Measurements from ENCODE around the gene ANO2.

ANO2 gene

DNA sequence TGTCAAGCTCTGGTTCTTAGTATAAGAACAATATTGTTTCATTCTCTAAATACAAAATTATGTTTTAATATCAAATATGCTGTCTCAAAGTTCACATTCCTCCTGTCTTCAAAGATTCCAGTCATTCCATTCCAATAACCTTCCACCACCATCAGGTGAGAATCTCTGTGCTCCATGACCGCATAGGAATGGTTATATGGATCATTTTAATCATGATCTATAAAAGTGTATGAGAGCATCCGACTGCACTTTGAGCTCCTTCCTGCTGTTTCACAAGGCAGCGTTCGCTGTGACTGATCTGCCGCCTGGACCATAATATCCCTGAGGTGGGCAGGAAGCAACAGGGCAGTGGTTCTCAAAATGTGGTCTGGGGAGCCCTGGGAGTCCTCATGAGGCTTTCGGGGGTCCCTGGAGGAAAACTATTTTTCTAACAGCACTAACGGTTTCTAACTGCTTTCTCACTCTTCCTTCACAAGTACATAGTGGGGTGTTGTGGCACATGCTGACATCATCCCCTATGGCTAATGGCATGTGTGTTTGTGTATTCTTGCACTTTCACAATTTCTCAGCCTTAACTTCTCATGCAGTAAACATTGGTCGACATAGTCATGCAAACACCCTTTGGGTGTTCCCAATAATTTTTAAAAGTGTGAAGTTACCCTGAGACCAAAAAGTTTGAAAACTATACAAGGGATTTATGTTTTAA is 137.4 kb downstream of the ANO2 start:
- no peak for DNase-seq

DNA sequence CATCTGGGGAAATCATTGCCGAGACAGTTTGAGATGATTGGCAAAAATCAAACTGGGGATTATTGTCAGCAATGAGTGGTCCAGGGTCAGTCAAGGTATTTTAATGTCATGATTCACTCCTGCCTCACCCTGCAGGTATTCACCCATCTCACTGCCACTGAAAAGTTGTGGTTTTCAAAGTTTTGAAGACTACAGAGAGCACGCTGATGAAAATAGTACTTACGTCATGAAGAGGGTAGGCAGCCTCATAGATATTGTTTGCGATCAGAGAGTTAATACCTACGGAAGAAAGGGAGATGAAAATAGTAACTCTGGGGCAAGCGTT is 138.0 kb downstream of the ANO2 start:
- no peak for DNase-seq

DNA sequence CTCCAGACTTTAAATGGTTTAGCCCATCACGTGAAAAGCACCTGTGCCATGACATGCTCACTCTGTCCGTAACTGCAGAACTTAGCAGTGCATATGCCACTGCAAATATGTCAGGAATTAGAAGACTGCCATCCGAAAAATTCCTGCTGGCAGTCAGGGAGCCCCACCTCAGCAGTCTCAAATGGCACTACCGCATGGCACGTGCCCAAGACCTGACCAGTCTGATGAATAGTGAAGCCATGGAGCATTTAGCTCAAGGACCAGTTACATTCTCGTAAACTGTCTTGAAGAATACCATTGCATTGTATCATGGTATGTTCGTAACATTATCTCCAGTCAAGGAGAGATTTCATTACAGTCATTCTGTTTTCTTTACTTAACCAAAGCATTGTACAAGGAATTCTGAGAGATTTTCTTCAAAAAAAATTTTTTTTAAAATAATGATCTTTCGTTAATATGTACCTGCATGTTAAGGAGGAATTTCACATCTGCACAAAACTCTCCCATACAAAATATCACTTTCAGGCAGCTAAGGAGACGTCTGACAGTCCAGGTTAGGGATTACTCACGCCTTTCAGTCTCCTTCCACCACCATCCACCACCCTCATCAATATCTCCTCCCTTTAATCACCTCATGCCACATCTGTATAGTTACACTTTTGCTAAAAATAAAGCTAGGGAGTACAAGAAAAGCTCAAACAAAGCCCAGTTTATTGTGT is 138.5 kb downstream of the ANO2 start:
- no peak for DNase-seq

DNA sequence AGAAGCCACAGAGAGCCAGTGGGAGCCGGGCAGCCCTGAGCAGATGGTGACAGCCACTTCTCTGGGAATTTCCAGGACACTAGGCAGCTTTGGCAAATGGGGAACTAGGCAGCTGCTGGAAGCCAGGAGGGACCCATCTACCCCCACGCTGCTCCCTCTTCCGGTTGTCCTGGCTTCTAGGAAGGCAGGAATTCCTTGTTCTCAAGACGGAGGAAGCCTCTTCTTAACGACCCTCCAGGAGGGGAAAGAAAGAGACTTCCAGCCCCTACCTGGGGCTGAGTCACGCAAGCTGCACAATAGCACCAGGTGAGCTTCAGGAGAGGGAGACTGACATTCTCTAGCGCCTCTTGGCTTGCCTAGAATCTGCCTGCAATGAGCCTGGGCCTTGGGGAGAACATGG is 141.5 kb downstream of the ANO2 start:
- no peak for DNase-seq

DNA sequence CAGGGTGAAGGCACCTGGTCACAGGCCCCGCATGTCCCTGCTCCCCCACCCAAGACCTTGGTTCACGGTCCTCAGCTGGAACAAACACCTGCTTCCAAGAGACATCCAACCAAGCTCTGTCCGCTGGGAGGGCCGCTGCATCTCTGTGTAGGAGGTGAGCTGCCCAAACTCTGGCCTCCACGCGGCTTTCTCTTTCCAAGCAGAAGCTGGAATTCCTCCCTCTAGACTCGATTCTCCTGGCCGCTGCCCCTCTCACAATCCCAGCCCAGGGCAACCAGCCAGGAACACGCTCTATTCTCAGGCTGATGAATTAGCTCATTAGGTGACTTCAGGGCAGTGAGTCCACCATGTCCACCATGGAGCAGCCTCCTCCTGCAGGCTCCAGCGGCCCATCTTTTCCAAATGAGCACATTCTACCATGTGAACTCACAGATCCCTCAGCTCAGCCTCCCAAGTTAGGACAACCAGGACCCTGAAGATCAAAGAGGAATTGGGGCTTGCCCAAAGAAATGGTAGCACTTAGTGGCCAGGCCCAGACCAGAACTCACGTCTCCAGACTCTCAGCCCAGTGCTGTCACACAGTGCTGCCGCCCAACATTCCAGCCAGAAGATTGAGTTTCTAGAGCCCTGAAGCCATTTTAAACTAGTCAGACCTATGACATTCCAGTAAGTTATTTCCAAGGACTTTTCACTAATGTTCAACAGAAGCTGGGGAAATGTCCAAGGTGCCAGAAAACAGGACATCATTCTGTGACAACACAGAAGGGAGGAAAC is 146.6 kb downstream of the ANO2 start:
- no peak for DNase-seq

DNA sequence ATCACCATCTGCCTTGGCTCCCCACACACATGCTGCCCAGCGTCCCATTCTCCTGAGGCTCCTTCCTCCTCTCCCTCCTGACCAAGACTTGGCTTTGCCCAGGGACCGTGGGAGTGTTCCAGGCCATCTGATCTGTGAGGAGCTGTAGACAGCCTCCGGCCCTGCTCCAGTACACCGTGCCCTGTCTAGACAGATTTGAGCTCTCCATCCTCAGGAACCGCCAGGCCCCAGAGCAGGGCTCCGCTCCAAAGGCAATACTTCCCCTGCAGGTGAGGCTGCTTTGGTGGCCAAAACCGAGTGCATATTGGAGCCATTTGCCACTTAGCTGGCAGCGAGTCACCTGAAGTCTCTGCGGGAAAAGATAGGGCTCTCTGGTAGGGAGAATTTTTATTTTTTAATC is 147.4 kb downstream of the ANO2 start:
- DNase-seq: no peak

DNA sequence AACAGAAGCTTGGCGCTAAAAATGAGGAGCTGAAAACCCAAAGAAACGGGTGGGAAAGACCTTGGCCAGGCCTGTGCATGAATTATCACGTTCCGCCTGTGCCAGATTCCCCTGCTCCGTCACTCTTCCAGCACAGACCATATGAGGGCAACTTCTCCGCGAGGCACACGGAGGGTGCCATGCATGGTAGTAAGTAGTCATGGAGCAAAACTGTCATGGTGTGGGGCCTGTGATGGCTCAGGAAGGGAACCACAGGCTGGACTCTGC is 148.2 kb downstream of the ANO2 start:
- DNase-seq: no peak

DNA sequence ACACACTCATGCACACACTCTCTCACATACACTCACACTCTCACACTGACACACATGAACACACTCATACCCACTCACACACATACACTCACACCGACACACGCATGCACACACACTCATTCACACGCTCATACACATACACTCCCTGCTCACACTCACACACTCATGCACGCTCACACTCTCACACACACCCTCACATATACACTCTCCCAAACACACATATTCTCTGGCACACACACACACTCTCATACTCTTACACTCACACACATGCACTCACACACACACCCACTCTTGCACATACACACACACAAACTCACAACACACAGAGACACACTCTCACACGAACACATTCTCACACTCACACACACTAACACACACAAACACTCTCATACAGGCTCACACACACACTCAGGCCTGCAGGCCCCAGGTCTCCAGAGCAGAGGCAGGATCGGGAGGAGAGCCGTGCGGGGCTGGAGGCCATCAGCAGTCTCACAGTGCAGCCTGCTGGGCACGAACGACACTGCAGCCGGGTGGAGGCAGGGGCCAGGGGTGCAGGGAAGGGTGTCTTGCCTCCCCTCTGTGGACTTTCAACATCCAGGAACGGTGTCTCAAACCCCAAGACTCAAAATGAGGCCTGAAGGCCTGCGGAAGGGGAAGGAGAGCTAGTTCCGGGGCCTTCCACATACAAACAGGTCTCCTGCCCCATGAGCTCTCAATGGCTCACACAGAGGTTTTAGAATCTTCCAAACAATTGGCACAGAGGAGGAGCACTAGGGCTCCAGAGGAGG is 148.7 kb downstream of the ANO2 start:
- DNase-seq: no peak

DNA sequence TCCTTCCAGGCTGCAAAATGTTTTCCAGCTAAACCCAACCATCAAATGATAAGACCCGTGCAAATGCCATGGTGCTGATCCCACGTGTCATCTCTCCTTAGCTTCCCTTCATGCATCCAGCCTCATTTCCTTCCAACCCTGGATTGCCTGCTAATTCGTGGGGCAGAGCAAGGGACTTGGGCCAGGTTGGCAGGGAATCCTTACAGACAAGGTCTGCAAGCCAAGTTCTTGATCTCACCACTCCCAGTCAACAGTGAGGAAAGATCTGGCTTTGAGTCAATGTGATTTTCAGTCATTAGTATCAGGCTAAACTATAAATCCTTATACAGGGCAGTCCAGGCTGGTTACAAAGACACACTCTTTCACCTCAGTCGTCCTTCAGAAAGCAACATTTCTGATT is 150.9 kb downstream of the ANO2 start:
- no peak for DNase-seq

DNA sequence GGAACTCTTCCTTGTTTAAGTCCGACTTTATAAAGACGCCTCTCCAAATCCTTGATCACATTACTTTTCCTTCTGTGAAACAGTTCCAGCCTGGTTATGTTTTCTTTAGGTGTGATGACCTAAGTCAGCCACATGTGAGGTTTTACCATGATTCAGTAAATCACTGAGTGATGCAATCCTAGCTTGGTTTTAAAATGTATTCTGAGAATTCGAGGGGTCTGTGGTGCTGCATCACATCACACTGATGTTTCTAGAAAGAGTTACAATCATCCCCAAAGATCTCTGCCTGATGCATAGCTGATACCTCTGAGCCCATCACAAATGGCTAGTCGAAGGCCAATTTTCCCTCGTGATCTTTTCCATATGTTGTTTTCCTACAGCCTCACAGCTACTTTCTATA is 152.7 kb downstream of the ANO2 start:
- DNase-seq: no peak

DNA sequence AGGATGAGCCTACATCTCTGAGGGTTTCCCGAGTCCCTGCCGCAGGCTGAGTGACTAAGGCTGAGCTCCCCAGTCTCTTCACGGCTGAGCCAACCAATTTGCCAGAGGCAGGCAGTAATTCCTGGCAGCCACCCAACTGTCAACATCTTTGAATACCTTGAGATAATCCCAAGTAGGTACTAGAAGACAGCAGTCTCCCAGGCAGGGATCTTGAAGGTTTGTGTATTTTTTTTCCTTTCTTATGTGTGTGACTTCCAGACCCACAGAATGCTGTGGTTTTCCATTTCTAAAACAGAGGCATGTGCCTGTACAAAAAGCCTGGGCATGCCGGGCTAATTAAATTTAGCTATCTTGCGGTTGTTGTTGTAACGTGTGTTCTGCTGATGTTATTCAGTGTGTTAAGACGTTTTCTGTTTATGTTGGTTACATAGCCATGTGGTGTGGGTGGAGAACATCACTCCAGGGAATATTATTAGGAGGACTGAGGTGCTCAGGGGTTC is 155.5 kb downstream of the ANO2 start:
- DNase-seq: no peak

DNA sequence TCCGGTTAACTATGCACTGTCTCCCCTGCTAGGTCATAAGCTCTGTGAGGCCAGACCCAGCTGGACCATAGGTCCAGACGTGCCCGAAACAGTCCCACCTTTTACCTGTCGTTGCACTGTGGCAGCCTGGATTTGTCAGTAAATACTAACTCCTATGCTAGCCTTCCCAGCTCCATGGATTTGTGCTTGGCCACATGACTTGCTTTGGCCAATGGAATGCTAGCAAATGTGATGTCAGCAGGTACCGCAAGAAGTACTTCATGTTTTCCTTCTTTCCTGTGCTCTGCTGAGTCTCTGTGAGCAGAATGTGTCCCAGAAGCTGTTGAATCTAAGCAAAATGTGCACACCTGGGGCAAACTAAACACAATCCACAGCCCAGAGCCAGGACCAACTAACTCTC is 157.2 kb downstream of the ANO2 start:
- DNase-seq: no peak

DNA sequence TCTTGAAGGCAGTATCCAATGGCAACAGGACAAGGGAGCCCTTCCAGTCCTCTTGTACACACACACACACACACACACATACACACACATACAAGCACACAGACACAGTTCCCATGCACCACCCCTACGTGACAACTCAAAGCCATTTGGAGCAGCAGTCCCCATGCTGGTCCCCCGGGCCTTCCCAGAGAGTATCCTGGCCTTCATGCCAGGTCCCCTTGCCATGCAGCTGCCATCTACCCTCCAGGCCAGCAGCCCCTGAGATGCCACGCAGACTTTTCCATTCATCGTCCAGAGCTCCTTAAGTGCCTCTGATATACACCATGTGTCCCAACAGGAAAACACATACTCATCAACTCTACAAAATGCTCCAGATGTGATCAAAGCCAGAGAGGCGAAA is 159.5 kb downstream of the ANO2 start:
- no peak for DNase-seq

DNA sequence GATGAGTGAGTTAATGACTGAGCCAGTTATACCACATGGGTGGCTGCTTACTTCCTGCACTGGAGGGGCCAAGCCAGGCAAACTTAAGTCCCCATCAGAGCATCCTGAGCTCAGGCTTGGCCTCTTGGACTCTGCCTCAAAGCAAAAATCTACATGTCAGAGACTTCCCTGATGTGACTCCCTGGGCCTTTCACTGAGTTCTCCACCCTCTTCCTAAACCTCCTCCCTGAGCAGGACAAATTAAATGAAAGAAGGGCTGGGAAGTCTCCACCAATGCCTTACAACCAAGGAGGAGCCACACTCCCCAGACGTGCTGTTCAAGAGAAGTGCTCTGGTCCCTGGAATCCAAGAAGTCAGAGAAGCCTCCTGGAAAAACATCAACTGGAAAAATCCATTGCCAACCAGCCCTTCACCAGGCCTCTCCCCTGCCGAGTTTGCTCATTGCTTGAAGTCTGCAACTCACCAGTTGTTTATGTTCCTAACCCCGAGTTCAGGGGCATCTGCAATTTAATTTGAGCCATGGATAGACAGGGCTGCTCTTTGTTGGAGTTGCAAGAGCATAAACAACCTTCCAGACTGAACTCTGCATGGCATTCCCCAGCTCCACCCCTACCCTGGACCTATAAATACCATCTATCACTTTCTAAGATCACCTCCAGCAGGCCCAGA is 160.5 kb downstream of the ANO2 start:
- no peak for DNase-seq

DNA sequence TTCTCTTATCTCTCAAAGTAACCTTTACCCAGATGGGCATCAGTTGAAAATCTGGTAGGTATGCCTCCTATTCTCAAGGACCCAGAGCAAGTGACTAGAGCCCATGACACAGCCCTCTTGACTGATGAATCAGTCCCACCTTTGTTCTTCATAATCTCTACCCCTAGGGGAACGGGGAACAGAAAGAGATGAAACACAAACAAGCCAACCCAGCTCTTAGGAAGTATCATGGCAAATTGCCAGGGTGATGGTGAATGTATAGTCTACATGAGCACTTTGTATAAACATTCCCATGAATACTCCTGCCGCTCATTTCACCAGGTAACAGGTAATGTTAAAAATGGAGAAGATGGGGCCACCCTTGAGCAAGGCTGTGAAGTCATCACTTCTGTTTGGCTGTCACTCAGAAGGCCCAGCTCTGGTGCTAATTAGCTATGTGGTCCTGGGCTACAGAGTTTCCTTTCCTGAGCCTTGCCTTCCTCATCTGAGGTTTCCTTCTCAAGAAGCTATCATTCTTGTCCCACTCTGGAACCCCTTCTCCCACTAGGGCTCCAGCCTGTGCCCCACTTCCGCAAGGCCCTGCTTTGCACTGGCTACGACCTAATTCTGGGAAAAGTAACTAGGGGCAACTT is 161.7 kb downstream of the ANO2 start:
- no peak for DNase-seq

DNA sequence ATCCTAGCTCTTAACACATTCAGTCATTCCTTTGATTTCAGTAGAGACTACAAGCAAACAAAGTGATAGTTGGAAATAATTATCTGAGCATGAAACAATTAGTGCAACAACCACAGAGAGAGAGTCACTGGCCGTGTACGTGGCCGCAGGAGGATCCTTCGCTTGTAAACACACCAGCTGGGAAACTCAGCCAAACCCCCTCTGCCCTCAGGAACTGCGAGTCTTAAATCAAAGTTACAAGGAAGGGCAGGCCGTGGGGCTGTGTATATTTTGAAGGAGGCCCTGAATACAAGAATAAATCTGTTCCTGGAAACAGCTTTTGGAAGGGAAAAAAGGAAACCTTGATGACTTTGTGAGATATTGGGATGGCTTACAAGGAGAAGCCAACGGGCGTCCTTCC is 164.5 kb downstream of the ANO2 start:
- no peak for DNase-seq

DNA sequence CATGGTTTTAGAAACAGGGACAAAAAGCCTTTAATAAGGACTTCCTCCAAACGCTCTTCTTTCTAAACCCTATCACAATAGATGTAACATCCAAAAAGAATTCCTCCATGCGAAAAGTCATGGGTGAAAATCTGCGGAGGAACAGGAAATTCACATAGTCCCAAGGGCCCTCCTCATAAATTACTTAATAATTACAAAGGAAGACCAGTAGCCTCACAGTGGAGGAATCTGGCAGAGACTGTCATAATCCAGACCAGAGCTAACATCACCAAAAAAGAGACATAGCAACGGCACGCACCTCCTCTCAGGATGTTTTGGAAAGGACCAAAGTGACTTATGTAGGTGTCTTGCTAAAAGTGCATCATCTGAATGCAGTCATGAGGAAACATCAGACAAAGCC is 165.7 kb downstream of the ANO2 start:
- no peak for DNase-seq

DNA sequence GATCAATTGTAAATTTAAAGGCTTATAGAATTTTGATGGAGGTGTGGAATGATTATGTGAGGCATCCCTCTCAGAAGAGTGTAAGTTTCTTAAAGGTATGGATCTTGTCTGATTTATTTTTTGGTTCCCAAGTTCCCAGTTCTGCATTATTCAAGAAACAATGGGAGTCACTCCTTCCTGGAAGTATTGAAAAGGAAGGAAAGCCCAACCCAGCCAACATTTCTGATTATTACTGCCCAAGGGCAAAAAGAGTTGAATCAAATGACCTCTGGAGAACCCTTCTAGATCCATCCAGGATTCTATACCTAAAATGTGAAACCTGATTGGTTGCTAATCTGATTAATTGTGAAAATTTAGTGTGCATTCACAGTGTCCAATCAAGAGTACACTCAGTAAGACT is 166.2 kb downstream of the ANO2 start:
- no peak for DNase-seq

DNA sequence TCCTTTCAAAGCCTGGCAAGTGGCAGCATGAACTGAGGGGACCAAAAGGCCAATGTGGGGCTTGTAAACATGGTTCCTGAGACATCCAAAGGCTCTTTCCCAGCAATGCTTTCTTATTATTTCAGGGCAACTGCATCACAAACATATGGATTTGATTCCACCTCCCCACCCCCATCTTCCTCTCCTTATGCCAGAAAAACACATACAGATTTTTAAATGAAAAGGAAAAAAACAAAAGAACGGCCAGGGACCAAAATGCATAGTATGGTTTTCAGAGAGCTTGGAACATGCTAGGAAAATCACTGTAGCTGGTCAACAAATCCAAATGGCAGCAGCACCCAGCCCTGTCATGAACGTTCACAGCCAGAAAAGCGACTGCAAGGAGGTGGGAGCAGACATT is 167.6 kb downstream of the ANO2 start:
- DNase-seq: no peak

DNA sequence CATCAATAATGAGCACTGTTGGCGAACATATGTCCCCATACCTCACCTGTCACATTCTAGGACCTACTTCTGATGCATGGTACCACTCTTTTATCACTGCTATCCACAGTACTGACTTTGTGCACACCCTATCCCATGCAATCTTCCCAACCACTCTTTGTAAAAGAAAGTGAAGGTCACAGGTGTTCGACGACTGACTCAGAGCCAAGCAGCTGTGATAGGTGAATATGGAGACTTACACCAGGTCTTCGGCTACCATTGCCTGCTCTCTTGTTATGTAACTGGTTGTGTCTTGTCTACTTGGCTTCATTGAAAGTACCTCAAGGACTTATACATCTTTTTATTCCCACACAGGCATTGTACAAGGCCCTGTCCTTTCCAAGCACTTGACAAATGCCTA is 169.0 kb downstream of the ANO2 start:
- DNase-seq: no peak

DNA sequence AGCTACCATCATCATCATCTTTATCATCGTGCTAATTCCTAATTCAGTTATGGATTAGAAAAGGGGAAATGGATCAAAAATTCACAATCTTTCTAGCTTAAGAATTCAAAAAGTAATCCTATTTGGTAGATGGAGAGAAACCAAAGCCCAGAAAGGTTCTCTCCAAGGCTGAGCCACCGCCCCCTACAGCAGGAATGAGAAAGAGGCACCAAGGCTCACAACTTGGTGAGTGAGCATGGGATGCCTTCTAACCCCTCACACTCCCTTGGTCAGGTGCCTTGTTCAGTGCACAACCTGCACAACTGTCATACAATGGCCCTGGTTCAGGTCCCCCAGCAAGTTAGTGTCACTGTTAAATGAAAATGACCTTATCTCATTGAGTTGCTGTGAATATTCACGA is 171.5 kb downstream of the ANO2 start:
- no peak for DNase-seq

DNA sequence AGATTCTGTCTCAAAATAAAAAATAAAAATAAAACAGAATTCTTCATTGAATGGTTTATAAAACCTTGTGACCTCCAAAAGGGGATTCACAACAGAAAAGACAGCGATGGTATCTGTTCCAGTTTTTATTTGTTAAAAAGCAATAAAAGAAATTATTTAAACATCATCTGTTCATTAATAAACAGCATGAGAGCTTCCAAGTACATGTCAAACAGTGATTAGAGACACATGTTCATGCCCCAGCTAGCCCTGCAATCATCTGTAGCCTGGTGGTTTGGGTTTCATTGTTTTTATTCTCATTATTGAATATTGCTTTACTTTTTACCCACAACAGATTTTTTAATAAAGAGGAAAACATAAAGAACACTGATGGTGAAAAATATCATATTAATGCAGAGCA is 173.3 kb downstream of the ANO2 start:
- DNase-seq: no peak

DNA sequence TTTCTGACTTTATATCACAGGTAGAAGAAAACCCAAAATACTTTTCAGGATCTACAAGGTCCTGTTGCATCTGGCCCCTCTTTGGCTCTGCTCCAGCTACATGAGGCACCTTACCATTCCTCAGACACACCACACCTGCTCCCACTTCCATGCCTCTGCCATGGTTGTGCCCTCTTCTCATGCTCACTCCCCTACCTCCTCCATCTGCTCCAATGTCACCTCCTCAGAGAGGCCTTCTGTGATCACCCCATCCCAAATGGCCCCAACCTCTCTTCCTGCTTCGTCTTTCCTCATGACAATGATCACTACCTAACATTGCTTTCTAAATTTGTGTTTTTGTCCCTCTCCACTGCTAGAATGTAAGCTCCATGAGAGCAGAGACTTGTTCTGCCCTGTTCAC is 174.3 kb downstream of the ANO2 start:
- DNase-seq: no peak
